OCI-LY1 (cell line): ENCODE data around the gene ICAM4.

Experiments
- H2AFZ ChIP-seq: fragments of 200-600 bp; sonication (generic), shearing (Covaris generic); 2 replicates; pipeline ENCODE4 v1.6.0; 2014; ENCODE audit warnings: antibody characterized with exemption, mild to moderate bottlenecking, low read length
- H3F3A ChIP-seq: fragments of 200-600 bp; sonication (generic), shearing (Covaris generic); 2 replicates; pipeline ENCODE4 v1.6.0; 2014; ENCODE audit warnings: mild to moderate bottlenecking, antibody characterized with exemption, low read length, moderate library complexity; ENCODE audit not compliant: insufficient read depth
- H3K27ac ChIP-seq: fragments of 200-600 bp; sonication (generic); 2 replicates; pipeline ENCODE4 v1.5.1; 2014; ENCODE audit warnings: low read length, mixed run types, mild to moderate bottlenecking, low read depth; ENCODE audit not compliant: poor library complexity, severe bottlenecking
- H3K27me3 ChIP-seq: fragments of 200-600 bp; sonication (generic); 2 replicates; pipeline ENCODE4 v1.6.0; 2014; ENCODE audit warnings: antibody characterized with exemption, mild to moderate bottlenecking, low read length, moderate library complexity; ENCODE audit not compliant: insufficient read depth
- H3K36me3 ChIP-seq: fragments of 200-600 bp; sonication (generic); 2 replicates; pipeline ENCODE4 v1.6.1; 2014; ENCODE audit warnings: mild to moderate bottlenecking, antibody characterized with exemption, low read length, moderate library complexity, mixed read lengths; ENCODE audit not compliant: insufficient read depth
- H3K4me1 ChIP-seq: fragments of 200-600 bp; sonication (generic); 2 replicates; pipeline ENCODE4 v1.5.1; 2014; ENCODE audit warnings: mild to moderate bottlenecking, low read length, moderate library complexity; ENCODE audit not compliant: insufficient read depth, severe bottlenecking
- H3K4me2 ChIP-seq: fragments of 200-600 bp; sonication (generic), shearing (Covaris generic); 2 replicates; pipeline ENCODE4 v1.6.1; 2014; ENCODE audit warnings: low read length
- H3K4me3 ChIP-seq: fragments of 200-600 bp; sonication (generic); 2 replicates; pipeline ENCODE4 v1.5.1; 2014; ENCODE audit warnings: low read length, low read depth, mild to moderate bottlenecking, mixed read lengths; ENCODE audit not compliant: poor library complexity, severe bottlenecking
- H3K79me2 ChIP-seq: fragments of 200-600 bp; shearing (Covaris generic); 2 replicates; pipeline ENCODE4 v1.6.1; 2016; ENCODE audit warnings: mixed run types, low read length, mixed read lengths; ENCODE audit not compliant: insufficient read depth
- H3K9ac ChIP-seq: fragments of 200-600 bp; sonication (generic), shearing (Covaris generic); 2 replicates; pipeline ENCODE4 v1.6.1; 2014; ENCODE audit warnings: mild to moderate bottlenecking, low read length, mixed read lengths
- H3K9me2 ChIP-seq: fragments of 200-600 bp; sonication (generic), shearing (Covaris generic); 2 replicates; pipeline ENCODE4 v1.6.1; 2014; ENCODE audit warnings: low read depth, mild to moderate bottlenecking, low read length, mixed read lengths
- H3K9me3 ChIP-seq: fragments of 200-600 bp; shearing (Covaris generic); 2 replicates; pipeline ENCODE4 v1.6.1; 2014; ENCODE audit warnings: low read length, mixed read lengths
- H4K20me1 ChIP-seq: fragments of 200-600 bp; sonication (generic), shearing (Covaris generic); 2 replicates; pipeline ENCODE4 v1.6.0; 2016; ENCODE audit warnings: mild to moderate bottlenecking, low read length; ENCODE audit not compliant: insufficient read depth
- CTCF ChIP-seq: fragments of 200-600 bp; sonication (generic), shearing (Covaris generic); IDR thresholded peaks from 2 replicates; pipeline ENCODE4 v1.5.1; 2017; ENCODE audit warnings: mild to moderate bottlenecking, antibody characterized with exemption, low read length, moderate library complexity, mixed read lengths
- EZH2 ChIP-seq: fragments of 200-600 bp; sonication (generic), shearing (Covaris generic); IDR thresholded peaks from 2 replicates; pipeline ENCODE4 v1.8.0; 2017; ENCODE audit warnings: borderline replicate concordance, mixed run types, mild to moderate bottlenecking, antibody characterized with exemption, low read length, moderate library complexity, mixed read lengths

The ICAM4 gene

DNA sequence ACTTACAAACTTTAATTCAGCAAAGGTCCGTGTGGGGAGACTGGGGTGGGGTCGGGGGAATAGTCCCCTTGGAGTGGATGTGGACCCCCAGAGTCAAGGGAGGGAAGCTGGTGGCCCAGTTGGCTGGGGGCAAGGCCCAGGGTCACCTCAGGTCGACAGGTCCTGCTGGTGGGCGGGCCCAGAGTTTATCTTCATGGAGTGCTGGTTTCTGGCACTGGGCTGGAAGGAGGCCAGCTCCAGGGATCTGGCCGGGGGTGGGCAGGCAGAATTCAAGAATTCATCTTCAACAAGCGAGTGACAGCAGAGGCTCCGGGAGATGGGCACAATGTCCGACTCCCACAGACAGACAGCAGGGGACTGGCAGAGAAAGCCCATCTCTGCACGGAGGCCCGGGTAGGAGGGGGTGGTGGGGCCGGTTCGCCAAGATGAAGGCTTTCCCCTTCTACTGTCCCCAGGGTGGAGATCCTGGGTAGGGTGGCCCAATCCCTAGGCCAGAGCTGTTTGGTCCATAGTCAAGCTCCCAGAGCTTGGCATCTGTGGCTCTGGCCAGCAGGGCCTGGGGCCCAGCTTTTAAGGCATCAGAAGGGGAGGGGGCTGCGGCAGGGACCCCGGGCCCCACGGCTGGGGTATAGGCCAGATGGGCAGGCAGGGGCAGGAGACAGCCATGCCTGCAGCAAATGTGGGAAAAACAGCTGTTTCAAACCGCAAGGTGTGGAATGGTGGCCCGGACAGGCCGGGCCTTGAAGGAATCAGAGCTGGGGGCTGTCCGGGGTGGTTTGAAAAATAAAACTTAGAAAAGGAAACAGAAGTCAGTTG, 29.7 kb downstream of the ICAM4 start:
- Histone ChIP-seq H3K27ac (no peak overlapping the region), H3K36me3 (peaks cover 54% of the 10 kb centered on the region), H3K4me3 (peak overlapping the region; percentile 73), H3K9me3 (no peaks in the 10 kb centered on the region), H3K4me1 (peaks cover 16% of the 10 kb centered on the region), H2AFZ (no peak overlapping the region), H3K79me2 (no peaks in the 10 kb centered on the region), H3K9me2 (no peaks in the 10 kb centered on the region), H3F3A (no peaks in the 10 kb centered on the region), H3K9ac (peak overlapping the region; percentile 72; the same call in 1 of the 2 replicates), H3K27me3 (no peaks in the 10 kb centered on the region), H4K20me1 (no peaks in the 10 kb centered on the region), H3K4me2 (peak overlapping the region; percentile 78)
- no peak for TF ChIP-seq CTCF
- TF ChIP-seq EZH2, result no peak

DNA sequence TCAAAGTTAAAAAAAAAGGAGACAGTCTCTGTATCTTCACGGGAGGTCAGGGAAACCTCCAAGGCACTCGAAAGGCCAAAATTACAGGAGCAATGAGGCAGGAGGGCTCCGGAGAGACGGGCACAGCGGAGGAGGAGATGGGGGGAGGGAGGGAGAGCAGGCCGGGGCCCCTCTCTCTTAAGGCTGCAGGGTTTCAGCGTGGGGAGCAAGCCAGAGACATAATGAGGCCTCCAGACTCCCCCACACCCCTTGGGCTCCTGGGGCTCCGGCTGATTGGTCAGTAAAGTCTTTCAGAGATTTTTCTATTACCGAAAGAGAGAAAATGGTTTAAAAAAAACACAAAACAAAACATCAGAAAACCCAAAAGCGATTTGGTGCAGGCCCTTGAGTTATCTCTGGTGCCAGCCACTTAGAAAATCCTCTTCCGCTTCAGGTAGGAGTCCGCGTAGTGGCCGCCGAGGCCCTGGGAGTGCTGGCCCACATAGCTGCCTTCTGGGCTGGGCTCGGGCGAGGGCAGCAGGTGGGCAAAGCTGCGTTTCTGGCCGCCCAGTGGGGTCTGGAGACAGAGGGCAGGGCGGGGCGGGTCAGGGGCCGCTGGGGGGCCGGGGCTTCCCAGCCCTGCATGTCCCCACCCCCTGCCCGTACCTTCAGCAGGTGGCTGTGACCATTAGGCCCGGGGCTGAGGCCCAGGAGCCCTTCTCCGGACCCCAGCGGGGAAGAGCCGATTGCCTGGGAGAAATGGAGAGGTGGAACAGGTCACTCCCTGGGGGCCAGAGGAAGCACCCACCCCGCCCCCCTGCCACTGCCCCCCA, 30.5 kb downstream of the ICAM4 start:
- H3F3A ChIP-seq, result no peaks in the 10 kb centered on the region
- H3K9ac ChIP-seq, result no peak overlapping the region
- TF ChIP-seq CTCF (no peak), EZH2 (no peak)
- H3K4me3 ChIP-seq, result no peak overlapping the region
- no peaks in the 10 kb centered on the region for H4K20me1 ChIP-seq
- H3K36me3 ChIP-seq, result peaks cover 62% of the 10 kb centered on the region
- peaks cover 16% of the 10 kb centered on the region for H3K4me1 ChIP-seq
- H3K9me2 ChIP-seq, result no peaks in the 10 kb centered on the region
- no peaks in the 10 kb centered on the region for H3K9me3 ChIP-seq
- no peaks in the 10 kb centered on the region for H3K79me2 ChIP-seq
- no peak overlapping the region for H2AFZ ChIP-seq
- no peaks in the 10 kb centered on the region for H3K27me3 ChIP-seq
- no peak overlapping the region for H3K27ac ChIP-seq
- no peak overlapping the region for H3K4me2 ChIP-seq

- H4K20me1 ChIP-seq, result no peaks in the 10 kb centered on the region
- H3K9me2 ChIP-seq, result no peaks in the 10 kb centered on the region
- no peak overlapping the region for H2AFZ ChIP-seq
- H3K79me2 ChIP-seq, result no peaks in the 10 kb centered on the region
- H3K4me1 ChIP-seq, result peaks cover 16% of the 10 kb centered on the region
- no peaks in the 10 kb centered on the region for H3K9me3 ChIP-seq
- H3K27me3 ChIP-seq, result no peaks in the 10 kb centered on the region
- H3K4me2 ChIP-seq, result no peak overlapping the region
- TF ChIP-seq EZH2 (no peak), CTCF (no peak)
- H3K4me3 ChIP-seq, result no peak overlapping the region
- no peak overlapping the region for H3K9ac ChIP-seq
- no peaks in the 10 kb centered on the region for H3F3A ChIP-seq
- H3K27ac ChIP-seq, result no peak overlapping the region
- H3K36me3 ChIP-seq, result peaks cover 69% of the 10 kb centered on the region
Measured at GRCh38 chr19:10317857-10318462, 31.2 kb downstream of the ICAM4 start.
